A673 (cell line): ENCODE data around the gene CDH23.

Source experiments
- EZH2 ChIP-seq: fragments of 200-600 bp; sonication (generic); IDR thresholded peaks from 2 replicates; pipeline ENCODE4 v1.6.1; 2017; ENCODE audit warnings: borderline replicate concordance, low read depth, mild to moderate bottlenecking, mixed read lengths, antibody characterized with exemption, low read length; ENCODE audit not compliant: poor library complexity, severe bottlenecking
- TF ChIP-seq, protein P1 (sequence below): fragments of 300-800, 200-600 bp; sonication (generic); conservative IDR thresholded peaks from 2 replicates; pipeline ENCODE4 v1.5.1; 2017; ENCODE audit warnings: low read depth, mild to moderate bottlenecking, antibody characterized with exemption, low read length, moderate library complexity, mixed read lengths

DNA sequence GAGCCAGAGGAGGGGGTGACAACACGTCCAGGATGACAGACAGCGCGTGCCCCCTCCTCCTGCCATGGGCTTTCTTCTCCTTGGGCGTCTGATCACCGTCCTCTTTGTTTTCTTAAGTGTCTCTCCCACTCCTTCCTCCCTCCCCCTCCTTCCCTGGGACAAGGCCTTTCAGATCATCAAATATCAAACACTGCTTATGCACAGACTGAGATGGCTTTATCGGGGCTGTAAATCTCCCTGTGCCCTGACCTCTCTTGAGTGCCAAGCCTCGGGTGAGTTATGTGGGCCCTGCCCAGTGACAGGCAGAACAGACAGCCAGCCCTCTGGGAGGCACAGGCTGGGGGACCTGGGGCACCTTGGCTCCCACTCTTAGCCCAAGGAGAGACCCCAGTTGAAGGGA, 206.4 kb downstream of the CDH23 start:
- TF ChIP-seq, protein P1, sequence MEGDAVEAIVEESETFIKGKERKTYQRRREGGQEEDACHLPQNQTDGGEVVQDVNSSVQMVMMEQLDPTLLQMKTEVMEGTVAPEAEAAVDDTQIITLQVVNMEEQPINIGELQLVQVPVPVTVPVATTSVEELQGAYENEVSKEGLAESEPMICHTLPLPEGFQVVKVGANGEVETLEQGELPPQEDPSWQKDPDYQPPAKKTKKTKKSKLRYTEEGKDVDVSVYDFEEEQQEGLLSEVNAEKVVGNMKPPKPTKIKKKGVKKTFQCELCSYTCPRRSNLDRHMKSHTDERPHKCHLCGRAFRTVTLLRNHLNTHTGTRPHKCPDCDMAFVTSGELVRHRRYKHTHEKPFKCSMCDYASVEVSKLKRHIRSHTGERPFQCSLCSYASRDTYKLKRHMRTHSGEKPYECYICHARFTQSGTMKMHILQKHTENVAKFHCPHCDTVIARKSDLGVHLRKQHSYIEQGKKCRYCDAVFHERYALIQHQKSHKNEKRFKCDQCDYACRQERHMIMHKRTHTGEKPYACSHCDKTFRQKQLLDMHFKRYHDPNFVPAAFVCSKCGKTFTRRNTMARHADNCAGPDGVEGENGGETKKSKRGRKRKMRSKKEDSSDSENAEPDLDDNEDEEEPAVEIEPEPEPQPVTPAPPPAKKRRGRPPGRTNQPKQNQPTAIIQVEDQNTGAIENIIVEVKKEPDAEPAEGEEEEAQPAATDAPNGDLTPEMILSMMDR = no peak
- no peak for TF ChIP-seq EZH2
